Kidney tubule cell (primary cell): ENCODE data around the gene RGS19.
A peak's percentile ranks its signal among the peaks of the same experiment; 100 is the strongest.

Experiments used
- DNase-seq: peaks from one replicate; pipeline ENCODE4 v3.0.0-alpha.2; 2018; ENCODE audit warnings: low spot score

RGS19 gene

DNA sequence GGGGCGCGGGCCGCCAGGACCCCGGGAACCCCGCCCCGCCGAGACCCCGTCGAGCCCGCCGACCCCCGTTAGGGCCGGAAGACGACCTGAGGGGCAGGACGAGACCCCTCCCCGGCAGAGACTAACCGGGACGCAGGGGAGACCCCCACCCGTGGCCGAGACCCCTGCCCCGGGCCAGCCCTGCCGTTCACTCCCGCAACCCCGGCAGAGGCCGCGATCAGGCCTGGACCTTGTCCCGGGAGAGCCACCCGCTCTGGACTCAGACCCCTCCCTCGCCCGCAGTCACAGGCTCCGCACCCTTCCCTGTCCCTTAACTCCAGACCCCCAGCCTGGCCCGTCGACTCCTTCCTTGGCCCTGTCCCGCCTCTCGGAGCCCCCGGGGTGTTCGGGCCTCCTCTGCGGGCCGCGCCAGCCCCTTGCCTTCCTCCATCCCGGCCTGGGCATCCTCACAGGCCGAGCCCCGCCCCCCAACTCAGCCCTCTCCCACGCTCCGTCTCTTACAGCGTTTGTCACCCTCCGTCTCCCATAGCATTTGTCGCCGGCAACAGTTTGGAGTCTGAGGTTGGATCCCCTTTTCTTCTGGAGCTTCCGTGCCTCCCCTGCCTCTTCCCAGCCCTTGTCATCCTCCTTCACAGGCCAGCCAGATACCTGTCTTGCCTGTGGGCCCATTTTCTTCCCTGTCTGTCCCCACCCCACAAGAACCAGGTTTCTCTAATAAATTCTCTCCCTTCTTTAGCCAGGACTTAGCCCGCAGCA lies 15.8 kb downstream of the RGS19 start:
- no peak for DNase-seq

DNA sequence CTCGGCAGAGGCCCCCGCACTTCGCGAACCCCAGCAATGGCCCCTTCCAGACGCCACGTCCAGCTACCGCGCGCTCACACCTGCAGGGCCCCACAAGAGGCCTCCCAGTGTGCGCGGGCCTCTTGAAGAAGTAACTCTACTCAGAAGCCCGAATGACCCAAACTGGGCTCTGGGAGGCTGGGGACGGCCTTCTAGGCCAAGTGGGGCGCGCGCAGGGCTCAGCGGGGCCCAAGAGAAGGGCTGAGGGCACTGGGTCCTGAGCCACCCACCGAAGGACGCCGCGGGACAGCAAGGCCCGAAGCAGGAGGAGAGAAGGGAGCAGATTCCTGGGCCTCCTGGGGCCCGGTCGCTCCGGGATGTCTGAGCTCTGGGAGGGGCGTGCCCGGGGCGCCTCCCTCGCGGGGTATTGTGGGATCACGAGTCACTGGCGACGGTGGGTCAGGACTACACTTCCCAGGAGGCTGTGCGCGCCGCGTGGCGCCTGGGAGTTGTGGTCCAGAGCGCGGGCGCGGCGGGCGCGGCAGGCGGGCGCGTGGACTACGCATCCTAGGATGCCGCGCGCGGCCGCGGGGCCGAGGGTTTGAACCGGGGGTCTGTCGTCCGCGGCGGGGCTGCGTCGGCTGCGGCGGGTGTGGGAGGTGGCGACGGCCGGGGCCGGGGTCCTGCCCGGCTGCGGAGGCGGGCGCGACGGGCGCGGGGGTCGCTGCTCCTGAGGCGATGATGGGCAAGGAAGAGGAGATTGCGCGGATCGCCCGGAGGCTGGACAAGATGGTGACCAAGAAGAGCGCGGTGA lies 16.5 kb downstream of the RGS19 start, which contains the start of gene TCEA2:
TSS of gene TCEA2 (plus strand) at position 603 of the 793 bp plus-strand sequence. CDS start at position 718, 115 bp downstream.
- peak; percentile 95 for DNase-seq

DNA sequence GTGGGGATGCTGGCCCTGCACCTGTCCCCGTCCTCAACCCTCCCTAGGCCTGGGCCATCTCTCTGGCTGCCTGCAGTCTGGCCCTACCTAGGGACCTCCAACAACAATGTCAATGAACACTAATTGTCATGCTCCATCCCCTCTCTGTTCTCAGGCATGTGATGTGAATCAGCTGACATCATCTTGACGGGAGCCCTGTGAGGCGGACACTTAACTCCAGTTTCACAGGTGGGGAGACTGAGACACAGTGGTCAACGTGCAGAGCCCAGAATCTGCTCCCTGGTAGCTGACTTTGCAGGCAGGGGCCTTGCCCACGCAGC lies 17.1 kb downstream of the RGS19 start:
- peak; percentile 35 for DNase-seq

DNA sequence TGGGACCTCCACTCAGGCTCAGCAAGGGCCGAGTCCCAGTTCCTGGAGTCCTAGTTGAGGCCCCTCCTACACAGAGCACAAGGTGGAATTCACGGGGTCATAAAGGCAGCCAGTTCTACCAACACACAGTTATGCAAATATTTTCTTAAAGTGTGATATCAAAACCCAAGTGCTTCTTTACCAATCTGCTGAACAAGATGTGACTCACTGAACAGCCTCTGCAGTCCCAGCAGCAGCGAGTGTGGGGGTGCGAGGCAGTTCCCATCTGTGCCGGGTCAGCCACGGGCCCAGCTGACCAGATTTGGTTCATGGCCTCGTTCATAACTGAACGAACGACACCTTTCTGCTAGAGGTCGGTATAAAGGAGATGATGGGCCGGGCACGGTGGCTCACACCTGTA lies 20.8 kb downstream of the RGS19 start:
- no peak for DNase-seq

DNA sequence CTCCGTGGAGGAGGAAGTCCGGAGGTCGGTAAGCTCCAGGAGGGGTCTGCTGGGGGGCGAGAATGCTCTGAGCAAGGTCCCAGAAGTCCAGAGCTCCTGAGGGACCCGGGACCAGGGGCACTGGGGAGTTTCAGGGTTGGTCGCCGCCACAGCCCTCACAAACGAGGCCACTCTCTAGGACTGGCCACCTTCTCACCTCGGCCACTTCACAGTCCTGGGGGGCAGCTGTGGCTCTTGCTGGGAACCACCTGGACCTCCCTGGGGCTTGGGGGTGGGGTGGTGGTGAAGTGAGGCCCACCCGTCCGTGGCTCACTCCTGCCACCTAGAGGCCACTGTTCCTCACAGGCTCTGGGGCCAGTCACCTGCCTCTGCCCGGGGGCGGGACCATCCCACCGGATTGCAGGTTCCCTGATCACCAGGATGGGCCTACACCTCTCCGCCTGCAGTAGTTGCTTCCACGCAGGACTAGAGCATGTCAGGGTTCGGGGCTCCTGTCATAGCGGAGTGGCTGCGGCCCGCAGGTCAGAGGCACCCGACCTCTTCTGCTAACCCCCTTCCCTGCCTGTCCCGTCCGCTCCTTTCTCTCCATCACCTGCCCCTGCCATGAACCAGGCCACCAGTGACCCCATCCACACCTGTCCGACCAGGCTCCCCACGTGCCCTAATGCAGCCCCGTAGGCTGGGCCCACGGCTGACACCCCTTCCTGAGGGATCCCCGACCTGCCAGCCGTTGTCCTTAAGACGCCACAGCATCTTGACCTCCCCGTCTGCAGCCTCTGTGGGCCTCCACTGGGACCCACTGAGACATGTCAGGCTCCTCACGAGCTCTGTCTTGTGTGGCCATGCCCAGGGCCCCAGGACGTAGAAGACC lies 21.5 kb downstream of the RGS19 start:
- DNase-seq = peak; percentile 68

DNA sequence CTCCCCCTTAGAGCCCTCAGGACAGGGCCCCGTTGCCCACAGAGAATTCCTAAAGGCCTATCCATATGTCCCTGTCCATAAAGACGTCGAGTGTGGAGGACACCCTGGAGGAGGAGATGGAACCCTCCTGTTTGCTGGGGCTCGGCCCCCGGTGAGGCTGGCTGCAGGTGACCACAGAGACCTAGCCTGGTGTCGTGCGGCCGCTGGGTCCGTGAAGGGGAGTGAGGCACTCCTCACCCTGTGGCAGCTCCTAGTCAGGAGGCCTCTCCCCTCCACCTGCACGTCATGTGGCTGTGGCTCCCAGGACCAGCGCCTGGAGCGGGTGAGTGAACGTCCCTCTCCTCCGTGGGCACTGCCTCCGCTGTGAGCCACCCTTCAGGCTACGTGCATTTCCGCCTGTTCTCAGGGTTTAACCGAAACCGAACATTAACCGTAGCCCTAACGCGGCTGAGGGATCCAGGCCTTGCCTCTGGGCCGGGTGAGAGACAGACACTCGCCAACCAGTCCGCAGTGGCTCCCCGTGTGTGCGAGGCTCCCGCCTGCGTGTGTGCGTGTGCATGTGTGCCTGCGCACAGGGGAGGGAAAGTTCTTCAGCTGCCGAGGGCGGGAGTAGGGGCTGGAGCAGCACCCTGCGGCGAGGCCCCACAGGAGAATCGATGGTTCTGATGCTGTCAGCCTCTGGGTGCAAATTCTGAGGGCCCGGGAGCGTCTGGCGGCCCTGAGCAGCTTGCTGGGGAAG lies 22.3 kb downstream of the RGS19 start:
- no peak for DNase-seq

DNA sequence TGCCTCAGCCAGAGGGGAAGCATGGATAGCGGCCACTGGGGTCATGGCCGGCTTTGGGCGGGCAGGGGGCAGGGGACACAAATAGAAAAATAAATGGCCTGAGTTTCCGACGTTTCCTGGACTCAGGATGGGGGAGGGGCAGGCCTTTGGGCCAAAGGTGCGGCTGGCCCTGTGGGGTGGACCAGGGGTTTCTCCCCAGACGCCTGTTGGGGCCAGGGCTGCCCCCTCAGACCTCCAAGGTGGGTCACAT lies 22.8 kb downstream of the RGS19 start:
- DNase-seq = no peak

DNA sequence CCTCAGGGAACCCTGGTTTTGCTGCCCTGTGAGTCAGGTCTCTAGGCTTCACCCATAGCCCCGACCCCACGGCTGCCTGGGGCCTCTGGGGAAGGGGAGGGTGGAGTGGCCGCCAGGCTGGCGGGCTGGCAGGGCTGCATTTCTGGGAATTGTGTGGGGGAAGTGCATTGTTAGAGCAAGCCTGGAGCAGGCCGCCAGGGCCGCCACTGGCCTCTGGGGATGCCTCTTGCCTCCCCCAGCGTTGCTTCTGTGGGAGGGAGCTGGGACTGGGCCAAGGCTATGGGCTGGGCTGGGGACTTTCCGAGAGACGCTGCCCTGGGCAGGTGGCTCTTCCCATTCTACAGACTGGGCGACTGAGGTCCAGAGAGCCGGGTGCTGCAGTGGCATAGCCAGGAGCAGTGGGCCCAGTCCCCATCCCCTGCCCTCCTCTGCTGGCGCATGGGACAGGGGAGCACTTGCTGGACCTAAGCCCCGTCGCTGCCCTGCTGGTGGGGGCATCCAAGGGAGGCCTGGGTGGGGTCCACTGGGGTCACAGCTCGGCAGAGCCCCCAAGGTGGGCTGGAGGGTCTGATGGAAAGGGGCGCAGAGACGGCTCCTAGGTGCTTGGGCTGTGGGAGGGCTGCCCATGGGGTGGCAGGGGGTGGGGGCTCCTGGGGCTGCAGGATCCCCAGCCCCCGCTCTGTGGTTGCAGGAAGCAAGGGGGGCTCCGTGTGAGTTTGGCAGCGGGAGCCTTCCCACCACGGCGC lies 23.3 kb downstream of the RGS19 start:
- DNase-seq = peak; percentile 43

DNA sequence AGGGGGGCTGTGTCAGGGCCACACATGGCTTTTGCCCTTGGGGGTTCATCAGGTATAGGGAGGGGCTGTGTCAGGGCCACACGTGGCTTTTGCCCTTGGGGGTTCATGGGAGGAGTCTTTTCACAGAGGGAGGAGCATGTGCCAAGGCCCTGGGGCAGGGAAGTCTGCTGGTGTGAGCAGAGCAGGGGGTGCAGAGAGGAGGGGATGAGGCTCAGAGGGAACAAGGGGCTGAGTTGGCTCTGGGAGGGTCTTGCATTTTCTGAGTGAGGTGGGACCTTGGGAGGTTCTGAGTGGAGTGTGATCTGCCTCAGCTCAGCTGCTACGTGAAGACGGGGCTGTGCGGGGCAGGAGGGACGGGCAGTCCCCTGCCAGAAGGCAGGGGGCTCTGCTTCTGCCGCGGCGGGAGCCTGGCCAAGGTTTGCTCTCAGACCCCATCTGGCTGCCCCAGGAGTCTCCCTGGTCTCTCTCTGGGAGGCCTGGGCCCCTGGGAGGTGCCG lies 23.9 kb downstream of the RGS19 start:
- DNase-seq = no peak

DNA sequence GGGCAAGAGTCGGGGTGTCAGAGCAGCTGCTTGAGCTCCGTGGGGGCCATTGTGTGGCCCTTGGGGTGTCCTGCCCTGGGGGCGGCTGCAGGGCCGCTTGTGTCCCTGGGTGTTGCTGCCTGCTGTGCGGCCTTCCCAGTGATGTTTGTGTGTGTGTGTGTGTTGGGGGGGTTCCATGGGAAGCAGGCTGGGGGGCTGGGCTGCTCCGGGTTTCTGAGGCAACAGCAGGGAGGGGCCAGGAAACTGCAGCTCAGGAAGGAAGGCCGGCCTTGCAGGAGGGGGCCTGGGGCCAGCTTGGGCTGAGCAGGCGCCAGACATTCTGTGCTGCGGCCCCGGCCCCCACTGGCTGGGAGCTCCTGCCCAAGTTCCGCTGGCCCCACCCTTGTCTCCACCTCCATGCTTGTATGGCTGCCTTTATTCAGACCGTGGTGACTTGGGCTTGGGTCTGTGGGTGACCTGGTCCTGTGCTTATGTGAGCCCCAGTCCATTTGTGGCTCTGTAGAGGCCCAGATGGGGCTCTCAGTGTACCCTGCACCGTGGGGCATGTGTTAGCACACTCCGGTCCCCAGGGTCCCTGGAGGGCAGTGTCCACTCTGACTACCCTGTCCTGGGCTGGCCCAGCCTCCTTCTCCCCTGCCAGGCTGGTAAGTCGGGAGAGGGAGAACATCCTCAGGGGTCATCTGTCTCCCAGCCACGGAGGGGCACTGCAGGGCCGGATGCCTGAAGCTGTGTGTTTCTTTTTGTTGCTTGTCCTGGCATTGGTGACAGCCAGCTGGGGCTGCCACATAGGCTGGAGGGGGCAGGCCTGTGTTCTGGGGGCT lies 25.3 kb downstream of the RGS19 start:
- peak; percentile 33 for DNase-seq

DNA sequence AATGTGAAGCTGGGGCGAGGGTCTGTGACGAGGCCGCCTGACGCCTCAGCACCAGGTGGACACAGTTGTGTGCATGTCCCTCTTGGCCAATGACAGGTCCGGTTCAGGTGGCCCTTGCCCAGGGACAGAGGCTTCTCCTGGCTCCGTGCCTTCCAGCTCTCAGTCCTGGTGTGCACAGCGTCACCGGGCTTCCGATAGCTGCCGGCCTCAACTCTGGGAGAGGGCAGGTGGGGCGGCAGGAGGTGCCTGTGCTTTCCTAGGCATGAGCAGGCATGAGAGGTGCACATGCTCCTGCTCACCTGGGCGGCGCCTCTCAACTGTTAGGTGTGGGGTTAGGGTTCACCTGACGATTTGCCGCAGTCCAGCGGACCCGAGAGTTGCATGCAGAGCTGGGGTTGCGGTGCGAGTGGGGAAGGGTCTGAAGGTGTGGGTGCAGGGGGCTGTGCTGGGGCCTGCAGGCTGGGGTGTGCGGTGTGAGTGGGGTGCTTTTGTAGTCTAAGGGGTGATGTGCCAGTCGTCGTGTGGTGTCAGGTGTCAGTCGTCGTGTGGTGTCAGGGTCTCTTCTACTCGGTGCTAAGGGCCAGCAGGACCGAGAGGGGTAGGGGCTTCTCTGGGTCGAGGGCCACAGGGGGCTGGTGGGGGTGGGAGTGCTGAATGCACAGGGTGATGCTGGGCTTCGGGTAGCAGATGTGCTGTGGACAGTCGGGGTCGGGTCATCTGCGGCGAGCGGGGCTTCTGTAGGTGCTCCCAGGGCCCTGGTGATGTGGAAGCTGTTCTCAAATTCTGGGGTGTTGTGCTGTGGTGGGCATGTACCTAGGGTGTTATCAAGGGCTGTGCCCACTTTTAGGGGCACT lies 26.1 kb downstream of the RGS19 start:
- no peak for DNase-seq

DNA sequence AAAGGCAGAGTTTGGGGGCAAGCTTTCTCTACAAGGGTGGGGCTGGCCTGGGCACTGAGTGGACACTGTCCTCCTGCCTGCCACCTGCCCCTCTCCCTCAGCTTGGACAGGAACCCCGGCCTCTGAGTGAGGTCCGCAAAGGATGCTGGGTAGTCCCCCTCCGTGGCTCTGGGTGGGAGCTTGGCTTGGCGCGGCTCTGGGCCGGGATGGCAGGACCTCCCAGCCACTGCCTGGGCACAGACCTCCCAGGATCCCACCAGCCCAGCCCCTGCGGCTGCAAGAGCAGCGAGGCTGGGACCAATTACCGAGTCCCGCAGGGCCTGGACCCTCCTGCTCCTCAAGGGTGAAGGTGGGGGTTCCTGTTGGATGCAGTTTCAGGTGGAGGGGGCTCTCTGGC lies 27.0 kb downstream of the RGS19 start:
- no peak for DNase-seq

DNA sequence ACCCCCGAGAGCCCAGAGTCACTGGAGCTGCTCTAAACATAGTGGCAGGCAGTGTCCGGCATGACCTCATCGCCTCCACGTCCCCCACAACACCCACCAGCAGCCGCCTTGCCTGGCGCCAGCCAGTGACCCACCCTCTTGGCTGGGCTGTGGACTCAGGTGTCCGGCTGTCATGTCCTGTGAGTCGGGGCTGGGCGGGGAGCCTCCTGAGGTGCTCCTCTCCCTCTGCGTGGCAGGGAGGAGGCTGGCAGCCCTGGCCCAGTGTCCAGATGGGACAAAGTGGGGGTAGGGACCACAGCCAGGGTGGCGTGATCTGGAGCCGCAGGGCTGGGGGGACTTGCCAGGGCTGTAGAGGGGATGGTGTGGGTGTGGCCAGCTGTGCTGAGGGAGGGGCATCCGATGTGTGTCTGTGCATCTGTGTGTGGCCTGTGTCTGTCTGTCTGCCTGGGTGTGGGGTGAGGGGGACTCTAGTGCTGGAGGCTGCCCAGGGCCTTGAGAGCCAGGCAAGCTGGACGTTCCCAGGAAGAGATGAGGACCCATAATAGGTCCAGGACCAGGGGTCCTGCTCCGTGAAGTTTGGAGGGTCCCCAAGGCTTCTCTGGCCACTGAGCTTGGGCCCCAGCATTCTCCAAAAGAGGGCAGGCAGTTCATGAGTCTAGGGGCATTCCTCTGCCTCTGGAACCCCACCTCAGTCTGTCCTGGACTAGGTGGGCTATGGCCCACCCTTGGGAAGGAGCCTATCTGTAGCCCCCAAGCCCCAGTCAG lies 27.6 kb downstream of the RGS19 start:
- no peak for DNase-seq

DNA sequence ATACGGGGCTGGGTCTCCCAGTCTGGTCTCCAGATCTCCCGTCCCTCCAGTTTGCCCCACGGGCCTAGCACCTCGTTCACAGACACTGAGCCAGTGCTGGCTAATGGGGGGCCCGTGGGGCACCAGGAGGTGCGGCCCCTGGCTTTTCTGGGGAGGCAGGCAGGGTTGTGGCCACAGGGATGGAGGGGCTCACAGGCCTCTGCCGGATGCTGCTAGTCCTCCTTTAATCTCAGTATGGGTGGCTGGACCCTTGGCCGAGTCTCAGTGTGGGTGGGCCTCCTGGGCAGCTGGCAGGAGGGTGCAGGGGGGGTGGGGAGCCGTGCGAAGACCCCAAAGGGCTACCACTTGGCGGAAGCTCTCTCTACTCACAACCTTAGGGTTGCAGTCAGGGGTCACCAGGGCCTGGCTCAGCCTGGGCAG lies 28.3 kb downstream of the RGS19 start:
- DNase-seq = no peak

DNA sequence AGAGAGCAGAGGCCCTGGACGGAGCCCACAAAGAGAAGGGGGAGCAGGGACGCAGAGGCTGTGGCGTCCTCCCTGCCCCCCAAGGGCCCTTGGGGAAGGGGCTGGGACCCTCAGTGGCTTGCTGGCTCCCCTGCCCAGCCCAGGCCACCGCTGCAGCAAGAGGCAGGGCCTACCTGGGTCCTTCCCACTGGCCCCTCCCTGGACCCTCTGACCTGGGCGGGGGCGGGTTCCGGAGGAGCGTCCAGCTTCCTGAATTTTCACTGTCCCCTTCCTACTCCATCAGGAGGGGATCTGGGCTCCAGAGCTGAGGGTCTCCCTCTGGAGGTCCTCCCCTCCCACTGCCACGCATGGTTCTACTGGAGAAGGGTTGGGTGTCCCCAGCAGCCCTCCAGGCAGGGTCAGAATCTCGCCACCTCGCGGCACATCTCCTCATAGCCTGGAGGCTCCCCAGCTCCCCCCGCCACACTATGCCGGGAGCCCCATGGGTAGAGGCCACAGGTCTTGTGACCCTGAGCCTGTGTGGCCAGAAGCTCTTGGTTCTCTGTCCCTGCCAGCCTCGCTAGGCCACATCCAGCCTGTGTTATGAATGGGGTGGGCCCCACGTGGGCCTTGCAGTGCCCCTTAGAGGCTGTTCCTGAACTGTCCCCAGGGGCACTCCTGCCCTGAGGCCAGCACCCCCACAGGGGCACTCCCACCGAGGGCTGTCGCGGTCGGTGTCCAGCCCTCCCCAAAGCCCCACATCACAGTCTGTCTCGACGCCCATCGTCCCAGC lies 28.9 kb downstream of the RGS19 start:
- DNase-seq = no peak

DNA sequence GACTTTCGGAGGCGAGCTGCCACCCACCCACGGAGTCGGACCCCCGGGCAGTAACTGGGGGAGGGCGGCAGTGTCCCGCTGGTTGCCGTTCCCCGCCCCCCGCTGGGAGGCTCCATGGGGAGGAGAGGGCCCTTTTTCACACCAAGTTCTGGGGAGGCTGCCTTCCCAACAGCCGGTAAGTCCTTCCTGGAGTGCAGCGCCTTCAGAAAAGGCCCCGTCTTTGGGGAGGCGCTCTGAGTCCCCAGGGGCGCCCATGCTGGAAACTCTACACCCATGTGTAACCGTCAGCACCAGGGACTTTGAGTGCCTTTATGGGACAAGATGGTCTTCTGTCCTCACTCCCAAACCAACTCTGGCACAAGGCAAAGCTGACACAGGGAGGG lies 29.4 kb downstream of the RGS19 start:
- DNase-seq = no peak

DNA sequence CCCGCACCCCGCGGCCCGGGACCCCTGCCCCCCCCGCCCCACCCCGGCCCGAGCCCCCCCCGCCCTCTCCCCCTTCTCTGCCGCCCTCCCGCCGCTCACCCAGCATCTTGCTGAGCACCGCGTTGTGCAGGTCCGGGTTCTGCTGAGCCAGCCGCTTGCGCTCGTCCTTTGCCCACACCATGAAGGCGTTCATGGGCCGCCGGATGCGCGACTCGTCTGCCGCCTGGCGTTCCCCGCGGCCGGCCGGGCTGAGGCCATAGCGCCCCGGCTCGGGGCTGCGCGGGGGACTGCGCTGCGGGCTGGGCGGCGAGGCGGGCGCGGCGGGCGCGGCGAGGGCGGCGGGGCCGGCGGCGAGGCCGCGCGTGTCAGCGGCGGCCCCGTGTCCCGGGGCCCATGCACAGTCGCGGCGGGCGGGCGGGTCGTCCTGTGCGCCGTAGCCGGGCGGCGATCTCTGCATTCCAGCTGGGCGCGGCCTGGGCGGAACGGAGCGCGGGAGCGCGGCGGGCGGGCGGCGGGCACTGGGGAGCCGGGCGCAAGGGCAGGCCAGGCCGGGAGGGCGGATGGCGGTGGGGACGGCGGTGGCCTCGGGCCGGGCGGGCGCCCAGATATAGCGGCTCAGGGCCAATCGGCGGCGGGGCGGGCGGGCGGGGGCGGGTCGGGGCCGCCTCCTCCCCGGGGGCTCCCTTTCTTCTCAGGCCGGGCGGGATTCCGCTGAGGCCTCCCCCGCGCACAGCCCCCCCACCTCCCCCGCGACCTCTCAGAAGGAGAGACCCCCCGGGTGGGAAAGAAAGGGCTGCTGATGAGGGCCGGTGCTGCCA lies 30.0 kb downstream of the RGS19 start, which contains the start of gene SOX18:
TSS of gene SOX18 (minus strand) at position 580 of the 818 bp plus-strand sequence. CDS start at position 457, 123 bp downstream.
- DNase-seq = peak; percentile 23
